KBM-7 (cell line): ENCODE data around the gene MIB2.
A peak's percentile ranks its signal among the peaks of the same experiment; 100 is the strongest.

Source experiments
- DNase-seq: peaks from one replicate; pipeline ENCODE4 v3.0.0-alpha.2; 2015
- in situ Hi-C: fragments of 300-500 bp; cut with MboI; formaldehyde crosslinking; loops from 2 replicates; pipeline ENCODE4 v1.14.3; 2020; ENCODE audit warnings: low sequenced_read_pairs, low pct_unique_long_range_greater_than_20kb, mixed read lengths

Gene MIB2

GRCh38 chr1:1597275-1597930, 17.9 kb upstream of the MIB2 start:
- peak; percentile 57 for DNase-seq
- in situ Hi-C loops: no loop called here

DNA sequence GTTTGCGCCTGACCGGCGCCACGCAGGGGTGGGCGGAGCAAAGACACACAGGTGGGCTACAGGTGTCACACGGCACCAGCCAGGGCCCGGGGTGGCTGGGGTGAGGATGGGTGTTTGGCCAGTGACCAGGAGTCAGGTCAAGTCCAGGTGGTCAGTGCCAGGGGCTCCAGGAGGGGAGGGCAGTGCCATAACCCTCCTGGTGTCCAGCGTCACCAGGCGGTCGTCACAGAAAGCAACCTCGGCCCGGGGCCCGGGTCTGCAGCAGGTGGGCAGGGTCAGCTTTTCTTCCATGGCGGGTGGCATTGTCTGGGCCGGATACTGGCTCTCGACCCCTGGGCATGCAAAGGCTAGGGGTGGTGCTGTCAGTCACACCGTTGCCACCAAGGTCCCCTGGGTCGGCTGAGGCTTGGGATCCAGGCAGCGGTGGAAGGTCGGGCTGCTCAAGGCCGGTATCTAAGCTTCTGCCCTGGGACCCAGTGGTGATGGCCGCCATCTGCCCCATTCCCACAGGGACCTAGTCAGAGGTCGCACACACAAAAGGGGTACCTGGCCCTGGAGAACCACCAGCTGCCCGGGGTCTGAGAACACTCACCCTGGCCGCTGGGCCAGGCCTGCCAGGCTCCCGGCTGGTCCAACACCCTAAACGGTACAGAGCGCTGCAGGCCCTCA, 17.1 kb upstream of the MIB2 start:
- no peak for DNase-seq
- in situ Hi-C loops: no loop called here

- DNase-seq: no peak
- in situ Hi-C loops: no loop called here
Measured at GRCh38 chr1:1598720-1599029, 16.6 kb upstream of the MIB2 start.

GRCh38 chr1:1599030-1599934, 16.0 kb upstream of the MIB2 start:
- in situ Hi-C loops: no loop called here
- DNase-seq: no peak

DNA sequence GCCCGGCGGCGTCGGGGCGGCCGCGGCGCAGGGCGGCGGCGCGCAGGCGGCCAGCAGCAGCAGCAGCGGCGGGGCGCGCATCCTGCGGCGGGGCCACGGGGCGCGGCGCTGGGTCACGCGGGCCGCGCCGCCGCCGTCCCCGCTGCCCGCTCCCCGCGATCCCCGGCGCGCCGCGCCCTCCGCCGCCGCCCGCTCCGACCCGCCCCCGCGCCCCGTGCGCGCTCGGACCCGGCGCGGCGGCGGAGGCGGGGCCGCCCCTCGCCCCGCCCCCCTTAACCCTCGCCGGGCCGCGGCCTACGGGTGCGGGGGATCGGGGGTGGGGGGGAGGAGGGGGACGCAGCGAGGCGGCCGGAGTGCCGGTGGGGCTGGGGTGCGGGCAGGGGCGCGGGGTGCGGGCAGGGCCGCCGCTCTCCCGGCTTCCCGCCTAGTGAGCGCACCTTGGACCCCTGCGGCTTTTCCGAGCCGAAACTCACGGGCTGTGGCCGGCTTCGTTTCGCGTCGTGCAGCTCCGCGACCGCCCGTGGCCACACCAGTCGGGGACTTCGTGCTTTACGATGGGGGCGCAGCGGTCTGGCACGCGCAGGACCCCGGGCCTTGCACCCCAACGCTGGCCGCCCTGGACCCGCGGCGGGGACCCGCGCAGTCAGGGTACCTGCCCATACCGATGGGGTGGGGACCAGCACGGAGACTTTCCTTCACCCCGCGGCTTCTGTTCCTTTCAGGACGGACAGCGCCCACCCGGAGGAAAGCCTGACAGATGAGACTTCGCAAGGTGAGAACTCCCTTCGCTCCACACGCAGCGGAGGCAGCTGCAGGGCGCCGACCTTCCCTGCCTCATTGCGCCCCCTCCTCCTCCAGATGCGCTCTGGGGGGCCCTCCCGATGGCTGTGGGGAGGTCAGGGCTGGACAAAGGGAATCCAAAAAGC, 15.1 kb upstream of the MIB2 start, which contains the start of gene FNDC10:
FNDC10 (minus strand) TSS at position 201 of the 926 bp plus-strand sequence; CDS start at position 81, 120 bp downstream.
- no peak for DNase-seq

GRCh38 chr1:1600861-1601563, 14.3 kb upstream of the MIB2 start:
- in situ Hi-C loops: no loop called here

More for the DNA sequence above, 15.1 kb upstream of the MIB2 start, which contains the start of gene FNDC10:
- in situ Hi-C loops: no loop called here

GRCh38 chr1:1601564-1602303, 13.6 kb upstream of the MIB2 start:
- DNase-seq: no peak
- in situ Hi-C loops: no loop called here

More at GRCh38 chr1:1600861-1601563, 14.3 kb upstream of the MIB2 start:
- no peak for DNase-seq

DNA sequence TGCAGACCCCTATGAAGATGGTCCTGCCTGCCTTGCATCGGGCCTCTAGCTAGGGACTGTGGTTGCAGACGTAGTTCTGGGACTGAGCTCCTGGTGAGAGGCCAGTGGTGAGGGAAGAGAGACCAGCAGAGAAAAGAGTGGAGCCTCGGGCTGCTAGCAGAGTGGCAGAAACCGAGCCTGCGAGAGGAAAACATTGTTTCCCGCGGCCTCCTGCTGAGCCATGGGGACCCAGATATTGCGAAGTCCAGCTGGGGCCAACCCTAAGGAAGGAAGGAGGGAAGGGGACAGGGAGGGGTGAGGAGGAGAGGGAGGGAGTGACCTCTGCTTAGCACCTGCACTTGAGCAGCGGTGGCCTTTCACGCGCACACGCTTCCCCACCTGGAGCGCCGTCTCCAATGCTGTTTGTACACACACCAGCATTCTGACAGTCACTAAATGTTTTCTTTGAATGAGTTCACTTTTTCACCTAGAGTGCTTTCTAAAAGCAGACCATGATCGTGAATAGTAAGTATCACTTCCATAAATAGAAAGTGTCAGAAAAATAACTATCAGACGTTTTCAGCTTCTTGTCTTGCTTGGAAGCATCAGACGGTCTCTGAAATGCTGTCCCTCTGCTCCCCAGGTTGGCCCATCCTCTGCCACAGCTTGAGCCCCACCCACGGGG, 12.9 kb upstream of the MIB2 start:
- in situ Hi-C loops: no loop called here
- no peak for DNase-seq

GRCh38 chr1:1602968-1603506, 12.3 kb upstream of the MIB2 start:
- in situ Hi-C loops: no loop called here
- no peak for DNase-seq

- no peak for DNase-seq
- in situ Hi-C loops: no loop called here
Measured at GRCh38 chr1:1603671-1604373, 11.5 kb upstream of the MIB2 start.

- in situ Hi-C loops: no loop called here
- DNase-seq: no peak
Measured at GRCh38 chr1:1604374-1605033, 10.8 kb upstream of the MIB2 start.

GRCh38 chr1:1605034-1605591, 10.2 kb upstream of the MIB2 start:
- DNase-seq: no peak
- in situ Hi-C loops: no loop called here

- DNase-seq: no peak
- in situ Hi-C loops: no loop called here
Measured at GRCh38 chr1:1605724-1606123, 9.6 kb upstream of the MIB2 start.

DNA sequence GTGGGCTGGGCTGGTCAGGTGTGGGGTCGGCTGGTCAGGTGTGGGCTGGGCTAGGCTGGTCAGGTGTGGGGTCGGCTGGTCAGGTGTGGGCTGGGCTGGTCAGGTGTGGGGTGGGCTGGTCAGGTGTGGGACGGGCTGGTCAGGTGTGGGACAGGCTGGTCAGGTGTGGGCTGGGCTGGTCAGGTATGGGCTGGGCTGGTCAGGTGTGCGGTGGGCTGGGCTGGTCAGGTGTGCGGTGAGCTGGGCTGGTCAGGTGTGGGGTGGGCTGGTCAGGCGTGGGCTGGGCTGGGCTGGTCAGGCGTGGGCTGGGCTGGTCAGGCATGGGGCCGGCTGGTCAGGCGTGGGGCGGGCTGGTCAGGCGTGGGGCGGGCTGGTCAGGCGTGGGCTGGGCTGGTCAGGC, 9.1 kb upstream of the MIB2 start:
- in situ Hi-C loops: no loop called here
- no peak for DNase-seq

DNA sequence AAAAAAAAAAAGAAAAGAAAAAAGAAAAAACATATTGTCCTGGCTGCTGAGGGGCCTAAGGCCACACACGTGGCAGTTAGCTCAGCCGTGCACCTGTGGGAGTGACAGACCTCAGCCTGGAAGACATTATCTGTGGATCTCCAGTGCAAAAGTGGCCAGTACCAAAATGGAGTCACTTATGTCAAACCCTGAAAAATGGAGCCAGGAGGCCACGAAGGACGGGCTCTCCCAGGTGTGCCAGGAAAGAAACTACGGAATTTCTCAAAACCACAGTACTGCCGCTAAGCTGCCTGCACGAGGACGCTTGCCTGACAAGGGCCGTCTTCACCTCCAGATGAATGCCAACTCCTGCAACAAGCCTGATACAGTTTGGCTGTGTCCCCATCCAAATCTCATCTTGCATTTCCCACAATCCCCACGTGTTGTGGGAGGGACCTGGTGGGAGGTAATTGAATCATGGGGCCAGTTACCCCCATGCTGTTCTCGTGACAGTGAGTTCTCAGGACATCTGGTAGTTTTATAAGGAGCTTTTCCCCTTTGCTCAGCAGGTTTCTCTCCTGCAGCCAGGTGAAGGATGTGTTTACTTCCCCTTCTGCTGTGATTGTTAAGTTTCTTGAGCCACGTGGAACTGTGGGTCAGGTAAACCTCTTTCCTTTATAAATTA, 5.3 kb upstream of the MIB2 start:
- DNase-seq: peak; percentile 24
- in situ Hi-C loops: no loop called here
